K562 (cell line): Measurements from ENCODE around the gene MAGI1. TPM values are rescaled to one million over a fixed set of nuclear protein-coding genes. Genes with fewer than 3 reads are reported as not detected.

Source experiments
- HOMEZ ChIP-seq: fragments of 250-450 bp; sonication (Bioruptor Pico); IDR thresholded peaks from 2 replicates; pipeline ENCODE4 v1.4.0; 2020; ENCODE audit warnings: mild to moderate bottlenecking, moderate library complexity
- KAT7 ChIP-seq: sonication (generic); formaldehyde crosslinking; IDR thresholded peaks from 2 replicates; pipeline ENCODE4 v1.8.0; 2022; ENCODE audit warnings: missing genetic modification reagents, mild to moderate bottlenecking, borderline replicate concordance
- KDM1A ChIP-seq, 2 experiments: fragments of 450-650 bp; IDR thresholded peaks; 2 replicates each; pipeline ENCODE4 v1.6.1; 2016; ENCODE audit warnings: mild to moderate bottlenecking in 2 of 2
- KLF10 ChIP-seq: fragments of 250-450 bp; sonication (Bioruptor Pico); IDR thresholded peaks from 2 replicates; pipeline ENCODE4 v1.6.1; 2021; ENCODE audit warnings: matching md5 sums
- MEF2D ChIP-seq: conservative IDR thresholded peaks from 2 replicates; pipeline ENCODE4 v1.6.1; 2016; ENCODE audit warnings: low read depth, missing genetic modification characterization, missing compliant biosample characterization
- NR4A1 ChIP-seq, 2 experiments: fragments of 250-450 bp in 1 of 2; fragments of 450-650 bp in 1 of 2; sonication (Bioruptor Pico) in 1 of 2; IDR thresholded peaks; 2 replicates each; pipeline versions ENCODE4 v1.4.0 to v1.6.1; 2016 to 2020; ENCODE audit warnings: mild to moderate bottlenecking in 2 of 2, missing compliant biosample characterization in 1 of 2, missing genetic modification characterization in 1 of 2, moderate library complexity in 1 of 2
- PHF8 ChIP-seq: fragments of 200-600 bp; sonication (generic); IDR thresholded peaks from 2 replicates; pipeline ENCODE4 v1.6.1; 2012; ENCODE audit warnings: mixed run types, mild to moderate bottlenecking, inconsistent platforms, low read length, moderate library complexity, borderline replicate concordance
- PKNOX1 ChIP-seq: fragments of 450-650 bp; IDR thresholded peaks from 2 replicates; pipeline ENCODE4 v1.6.1; 2016
- RFX7 ChIP-seq: fragments of 250-450 bp; sonication (Bioruptor Pico); IDR thresholded peaks from 2 replicates; pipeline ENCODE4 v1.5.1; 2021; ENCODE audit warnings: mild to moderate bottlenecking
- TRIM28 ChIP-seq: fragments of 450-650 bp; IDR thresholded peaks from 2 replicates; pipeline ENCODE4 v1.6.1; 2017
- ZBTB1 ChIP-seq: sonication (generic); formaldehyde crosslinking; IDR thresholded peaks from 2 replicates; pipeline ENCODE4 v1.8.1; 2023; ENCODE audit warnings: missing genetic modification reagents, low read depth, mild to moderate bottlenecking, borderline replicate concordance
- ZNF274 ChIP-seq: IDR thresholded peaks from 2 replicates; pipeline ENCODE4 v1.6.1; 2011; ENCODE audit warnings: low read depth, mild to moderate bottlenecking, low read length, moderate library complexity, borderline replicate concordance
- ZNF668 ChIP-seq: fragments of 250-450 bp; sonication (Bioruptor Pico); IDR thresholded peaks from 2 replicates; pipeline ENCODE4 v1.8.0; 2022; ENCODE audit warnings: mild to moderate bottlenecking, inconsistent platforms
- polyA plus RNA-seq, 8 experiments: library from polyadenylated mRNA; depleted of rRNA in 4 of 8; stranded (reverse) in 5 of 8; unstranded in 3 of 8; fragments of >200 nt; fragmentation: Nextera tagmentation in 2 of 8; fragmentation: Illumina TruSeq in 1 of 8; extraction: Ambion mirVana in 2 of 8; extraction: Trizol in 1 of 8; gene quantifications; 2 replicates each; pipeline versions ENCODE4 v1.2.1 to v1.2.3, GENCODE V29; 2011 to 2014; ENCODE audit warnings: inconsistent platforms in 1 of 8, missing spikeins in 1 of 8
- total RNA-seq, 7 experiments: library from RNA; depleted of rRNA in 6 of 7; stranded (reverse); fragments of >200 nt in 6 of 7; fragmentation: Illumina TruSeq in 2 of 7; extraction: Trizol in 2 of 7; gene quantifications; 2 replicates each; pipeline versions ENCODE4 v1.2.1 to v1.2.3, GENCODE V29; 2011 to 2021; ENCODE audit warnings: low replicate concordance in 1 of 7
- TF ChIP-seq, protein P1 (sequence below): fragments of 450-650 bp; formaldehyde crosslinking; IDR thresholded peaks from 2 replicates; pipeline ENCODE4 v1.4.0; 2020; ENCODE audit warnings: mild to moderate bottlenecking, mixed read lengths

Gene MAGI1
- total and polyA plus RNA-seq, 9 of the 15 experiments (the other 6 are each of a cell fraction or from before 2014, with no cell fraction given) = 7.8 to 59.4 (median 43.2) TPM

GRCh38 chr3:65618599-65618998 lies 420.1 kb downstream of the MAGI1 start (continued):
- TF ChIP-seq PKNOX1 (no peak), ZBTB1 (CRISPR knock-in tag) (no peak), KLF10 (CRISPR knock-in tag) (no peak), KDM1A (IDR thresholded peaks at IDR 0.05) (peak in 1 of 2 experiments; percentile 24; a peak in 1 of 4 replicates), ZNF274 (no peak), RFX7 (no peak), NR4A1 (CRISPR knock-in tag; IDR thresholded peaks at IDR 0.05) (no peak), NR4A1 (tag; IDR thresholded peaks at IDR 0.05) (no peak), PHF8 (no peak), HOMEZ (CRISPR knock-in tag) (no peak), KAT7 (CRISPR knock-in tag) (no peak), MEF2D (tag) (no peak), ZNF668 (CRISPR knock-in tag) (no peak), TRIM28 (no peak)
- TF ChIP-seq, protein P1, sequence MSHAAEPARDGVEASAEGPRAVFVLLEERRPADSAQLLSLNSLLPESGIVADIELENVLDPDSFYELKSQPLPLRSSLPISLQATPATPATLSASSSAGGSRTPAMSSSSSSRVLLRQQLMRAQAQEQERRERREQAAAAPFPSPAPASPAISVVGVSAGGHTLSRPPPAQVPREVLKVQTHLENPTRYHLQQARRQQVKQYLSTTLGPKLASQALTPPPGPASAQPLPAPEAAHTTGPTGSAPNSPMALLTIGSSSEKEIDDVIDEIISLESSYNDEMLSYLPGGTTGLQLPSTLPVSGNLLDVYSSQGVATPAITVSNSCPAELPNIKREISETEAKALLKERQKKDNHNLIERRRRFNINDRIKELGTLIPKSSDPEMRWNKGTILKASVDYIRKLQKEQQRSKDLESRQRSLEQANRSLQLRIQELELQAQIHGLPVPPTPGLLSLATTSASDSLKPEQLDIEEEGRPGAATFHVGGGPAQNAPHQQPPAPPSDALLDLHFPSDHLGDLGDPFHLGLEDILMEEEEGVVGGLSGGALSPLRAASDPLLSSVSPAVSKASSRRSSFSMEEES = no peak
